Bronchial epithelial cell (primary cell): ENCODE data around the gene DYNLL2. TPM values are rescaled to one million over a fixed set of nuclear protein-coding genes. Genes with fewer than 3 reads are reported as not detected.
"Not testable (repeated sequence)": the region's sequence is repeated elsewhere in the genome, so short reads cannot be mapped to it uniquely, and the experiment has no call there.

Experiments
- DNase-seq: peaks from one replicate; pipeline ENCODE4 v3.0.0-alpha.2; 2010; ENCODE audit warnings: low read depth
- FAIRE-seq: peaks from 2 replicates; lab custom pipeline; 2011; peaks lifted over from hg19 to GRCh38; lab: Jason Lieb, UNC
- H3K27me3 ChIP-seq: 2 replicates; pipeline ENCODE4 v1.5.1; 2011; ENCODE audit warnings: low read length; ENCODE audit not compliant: control insufficient read depth, insufficient read depth
- H3K36me3 ChIP-seq: 2 replicates; pipeline ENCODE4 v1.5.1; 2011; ENCODE audit warnings: low read length; ENCODE audit not compliant: control insufficient read depth, insufficient read depth
- H3K4me3 ChIP-seq: 2 replicates; pipeline ENCODE4 v1.5.1; 2011; ENCODE audit warnings: mild to moderate bottlenecking, low read depth, low read length, control low read depth
- CTCF ChIP-seq: IDR thresholded peaks from 2 replicates; pipeline ENCODE4 v1.5.1; 2011; ENCODE audit warnings: mild to moderate bottlenecking, moderate library complexity, low read length, control low read depth, inconsistent platforms; ENCODE audit not compliant: insufficient read depth, severe bottlenecking
- total RNA-seq: library from RNA; depleted of rRNA; stranded (reverse); fragments of >200 nt; gene quantifications from 2 replicates; pipeline ENCODE4 v1.2.1, GENCODE V29; 2014

DYNLL2 gene
- total RNA-seq, 1 donor from 2014 or later: 16.8 TPM

GRCh38 chr17:58136669-58137279 is 53.6 kb downstream of the DYNLL2 start:
- TF ChIP-seq CTCF: peak; percentile 72
- H3K36me3 ChIP-seq: no peaks in the 10 kb centered on the region
- no peak overlapping the region for H3K4me3 ChIP-seq
- FAIRE-seq (no peak), DNase-seq (peak; percentile 26)
- H3K27me3 ChIP-seq: peaks cover 2% of the 10 kb centered on the region

GRCh38 chr17:58141505-58141904 is 58.3 kb downstream of the DYNLL2 start:
- H3K27me3 ChIP-seq: no peaks in the 10 kb centered on the region
- DNase-seq (no peak), FAIRE-seq (no peak)
- no peak overlapping the region for H3K4me3 ChIP-seq
- no peak for TF ChIP-seq CTCF
- no peaks in the 10 kb centered on the region for H3K36me3 ChIP-seq

GRCh38 chr17:58143335-58143734 is 60.1 kb downstream of the DYNLL2 start:
- not testable (repeated sequence) for FAIRE-seq, H3K36me3 ChIP-seq, DNase-seq, H3K4me3 ChIP-seq, H3K27me3 ChIP-seq

GRCh38 chr17:58144801-58145200 is 61.6 kb downstream of the DYNLL2 start:
- TF ChIP-seq CTCF: no peak
- Histone ChIP-seq H3K36me3 (no peaks in the 10 kb centered on the region), H3K27me3 (peaks cover 5% of the 10 kb centered on the region), H3K4me3 (no peak overlapping the region)
- DNase-seq (no peak), FAIRE-seq (no peak)

Other genes starting within 250 kb of the DYNLL2 start
- gene MRPS23, start 233.4 kb upstream of the DYNLL2 start, total RNA-seq: 40.5 and 49.7 TPM in 2 replicates
- 3.4 and 6.9 TPM in 2 replicates for gene CUEDC1, start 128.0 kb upstream of the DYNLL2 start, total RNA-seq
- 17.3 and 23.2 TPM in 2 replicates for gene VEZF1, start 95.2 kb upstream of the DYNLL2 start, total RNA-seq
- gene SRSF1, start 76.2 kb upstream of the DYNLL2 start, total RNA-seq: 239 and 392 TPM in 2 replicates
- not detected in 2 replicates for gene OR4D1, start 65.0 kb downstream of the DYNLL2 start, total RNA-seq
- not detected in 2 replicates for gene OR4D2, start 83.6 kb downstream of the DYNLL2 start, total RNA-seq
- gene EPX, start 109.3 kb downstream of the DYNLL2 start, total RNA-seq: not detected in 2 replicates
- 8.8 and 11.1 TPM in 2 replicates for gene MKS1, start 135.8 kb downstream of the DYNLL2 start, total RNA-seq
- not detected in 2 replicates for gene LPO, start 155.2 kb downstream of the DYNLL2 start, total RNA-seq
- gene MPO, start 197.5 kb downstream of the DYNLL2 start, total RNA-seq: not detected in 2 replicates
- gene TSPOAP1, start 245.4 kb downstream of the DYNLL2 start, total RNA-seq: 0.26 and 0.53 TPM in 2 replicates